Measurements from ENCODE around the gene UBE2D4. TPM values are rescaled to one million over a fixed set of nuclear protein-coding genes. Genes with fewer than 3 reads are reported as not detected.
A peak's percentile ranks its signal among the peaks of the same experiment; 100 is the strongest.

The UBE2D4 gene
- total RNA-seq, 1 donor from 2014 or later: 9.3 TPM

DNA sequence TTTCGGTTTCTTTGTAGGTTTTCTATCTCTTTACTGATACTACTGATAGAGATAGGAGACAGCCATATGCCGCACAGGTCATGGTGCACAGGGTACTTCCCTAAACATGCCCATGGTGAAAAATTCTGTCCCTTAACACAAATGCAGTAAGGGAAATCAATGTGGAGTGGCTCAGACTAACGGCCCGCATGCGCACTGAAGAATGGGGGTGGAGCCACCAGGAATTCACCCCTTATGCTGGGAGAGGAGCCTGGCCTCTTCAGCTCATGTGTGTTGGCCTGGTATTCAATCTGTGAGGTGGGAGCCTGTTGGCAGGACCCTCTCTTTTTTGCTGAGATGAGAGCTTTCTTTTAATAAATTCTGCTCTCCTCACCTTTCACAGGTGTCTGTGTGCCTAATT lies 11.4 kb upstream of the UBE2D4 start:
- TF ChIP-seq, protein P1, sequence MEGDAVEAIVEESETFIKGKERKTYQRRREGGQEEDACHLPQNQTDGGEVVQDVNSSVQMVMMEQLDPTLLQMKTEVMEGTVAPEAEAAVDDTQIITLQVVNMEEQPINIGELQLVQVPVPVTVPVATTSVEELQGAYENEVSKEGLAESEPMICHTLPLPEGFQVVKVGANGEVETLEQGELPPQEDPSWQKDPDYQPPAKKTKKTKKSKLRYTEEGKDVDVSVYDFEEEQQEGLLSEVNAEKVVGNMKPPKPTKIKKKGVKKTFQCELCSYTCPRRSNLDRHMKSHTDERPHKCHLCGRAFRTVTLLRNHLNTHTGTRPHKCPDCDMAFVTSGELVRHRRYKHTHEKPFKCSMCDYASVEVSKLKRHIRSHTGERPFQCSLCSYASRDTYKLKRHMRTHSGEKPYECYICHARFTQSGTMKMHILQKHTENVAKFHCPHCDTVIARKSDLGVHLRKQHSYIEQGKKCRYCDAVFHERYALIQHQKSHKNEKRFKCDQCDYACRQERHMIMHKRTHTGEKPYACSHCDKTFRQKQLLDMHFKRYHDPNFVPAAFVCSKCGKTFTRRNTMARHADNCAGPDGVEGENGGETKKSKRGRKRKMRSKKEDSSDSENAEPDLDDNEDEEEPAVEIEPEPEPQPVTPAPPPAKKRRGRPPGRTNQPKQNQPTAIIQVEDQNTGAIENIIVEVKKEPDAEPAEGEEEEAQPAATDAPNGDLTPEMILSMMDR (IDR thresholded peaks at IDR 0.05; ENCODE audit: unreplicated experiment): no peak
- no peaks in the 10 kb centered on the region for H3K27me3 Mint-ChIP-seq (ENCODE audit: unreplicated experiment)
- H3K9me3 Mint-ChIP-seq (ENCODE audit: unreplicated experiment): no peaks in the 10 kb centered on the region

DNA sequence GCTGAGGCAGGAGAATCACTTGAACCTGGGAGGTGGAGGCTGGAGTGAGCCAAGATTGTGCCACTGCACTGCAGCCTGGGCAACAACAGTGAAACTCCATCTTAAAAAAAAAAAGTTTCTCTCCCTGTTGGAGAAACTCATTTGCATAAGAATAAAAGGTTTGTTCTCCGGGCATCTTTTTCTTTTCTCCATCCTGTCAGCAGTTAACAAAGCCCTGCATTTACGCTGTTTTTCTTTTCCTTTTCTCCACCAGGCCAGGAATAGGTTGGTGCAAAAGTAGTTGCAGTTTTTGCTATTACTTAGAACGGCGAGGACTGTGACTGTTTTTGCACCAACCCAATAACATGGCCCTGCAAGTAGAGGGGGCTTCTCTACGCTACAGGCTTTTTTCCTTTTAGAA lies 10.3 kb upstream of the UBE2D4 start:
- Mint-ChIP-seq H3K36me3 (ENCODE audit: low read depth, unreplicated experiment) (peaks cover 4% of the 10 kb centered on the region), H3K4me1 (ENCODE audit: unreplicated experiment) (no peaks in the 10 kb centered on the region), H3K4me3 (ENCODE audit: unreplicated experiment) (no peak overlapping the region), H3K27me3 (ENCODE audit: unreplicated experiment) (no peaks in the 10 kb centered on the region), H3K27ac (ENCODE audit: unreplicated experiment) (no peak overlapping the region), H3K9me3 (ENCODE audit: unreplicated experiment) (no peaks in the 10 kb centered on the region)
- TF ChIP-seq, protein P1 (IDR thresholded peaks at IDR 0.05; ENCODE audit: unreplicated experiment): no peak
- no peak for DNase-seq (ENCODE audit: low spot score)

More for the DNA sequence above, 11.4 kb upstream of the UBE2D4 start:
- no peak for DNase-seq (ENCODE audit: low spot score)
- H3K4me3 Mint-ChIP-seq (ENCODE audit: unreplicated experiment): no peak overlapping the region
- H3K4me1 Mint-ChIP-seq (ENCODE audit: unreplicated experiment): no peaks in the 10 kb centered on the region
- no peak overlapping the region for H3K27ac Mint-ChIP-seq (ENCODE audit: unreplicated experiment)
- H3K36me3 Mint-ChIP-seq (ENCODE audit: low read depth, unreplicated experiment): peaks cover 4% of the 10 kb centered on the region

DNA sequence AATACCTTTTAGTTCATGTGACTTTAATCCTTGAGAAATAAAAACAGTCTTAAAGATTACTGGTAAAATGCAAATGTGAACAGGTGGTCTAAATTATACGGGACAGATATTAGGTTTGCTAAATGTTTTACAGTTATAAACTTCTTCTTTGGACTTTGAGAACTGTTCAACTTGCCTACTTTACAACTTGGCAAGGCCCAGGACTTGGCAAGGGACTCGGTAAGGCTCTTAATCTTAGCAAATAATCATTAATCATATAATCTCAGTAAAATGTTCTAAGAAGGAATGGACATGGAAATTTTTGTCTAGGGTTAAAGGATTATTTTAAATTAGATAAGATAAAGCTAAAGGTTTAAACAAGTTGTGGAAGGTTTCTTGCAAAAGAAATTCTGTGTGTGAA lies 4.8 kb upstream of the UBE2D4 start:
- no peaks in the 10 kb centered on the region for H3K9me3 Mint-ChIP-seq (ENCODE audit: unreplicated experiment)
- peaks cover 3% of the 10 kb centered on the region for H3K27me3 Mint-ChIP-seq (ENCODE audit: unreplicated experiment)
- peaks cover 3% of the 10 kb centered on the region for H3K4me1 Mint-ChIP-seq (ENCODE audit: unreplicated experiment)
- H3K36me3 Mint-ChIP-seq (ENCODE audit: low read depth, unreplicated experiment): no peaks in the 10 kb centered on the region
- H3K4me3 Mint-ChIP-seq (ENCODE audit: unreplicated experiment): no peak overlapping the region
- H3K27ac Mint-ChIP-seq (ENCODE audit: unreplicated experiment): no peak overlapping the region
- TF ChIP-seq, protein P1 (IDR thresholded peaks at IDR 0.05; ENCODE audit: unreplicated experiment): no peak
- DNase-seq (ENCODE audit: low spot score): no peak

DNA sequence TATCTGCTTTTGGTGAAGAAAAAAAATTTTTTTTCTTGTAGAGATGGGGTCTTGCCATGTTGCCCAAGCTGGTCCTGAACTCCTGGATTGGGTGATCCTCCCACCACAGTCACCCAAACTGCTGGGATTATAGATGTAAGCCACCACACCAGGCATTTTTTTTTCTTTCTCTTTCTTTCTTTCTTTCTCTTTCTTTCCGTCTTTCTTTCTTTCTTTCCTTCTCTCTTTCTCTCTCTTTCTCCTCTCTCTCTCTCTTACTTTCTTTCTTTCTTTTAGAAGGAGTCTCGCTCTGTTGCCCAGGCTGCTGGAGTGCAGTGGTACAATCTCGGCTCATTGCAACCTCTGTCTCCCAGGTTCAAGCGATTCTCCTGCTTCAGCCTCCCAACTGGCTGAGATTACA lies 3.5 kb upstream of the UBE2D4 start:
- H3K36me3 Mint-ChIP-seq (ENCODE audit: low read depth, unreplicated experiment): no peaks in the 10 kb centered on the region
- H3K27me3 Mint-ChIP-seq (ENCODE audit: unreplicated experiment): peaks cover 3% of the 10 kb centered on the region
- no peak overlapping the region for H3K27ac Mint-ChIP-seq (ENCODE audit: unreplicated experiment)
- TF ChIP-seq, protein P1 (IDR thresholded peaks at IDR 0.05; ENCODE audit: unreplicated experiment): no peak
- H3K4me1 Mint-ChIP-seq (ENCODE audit: unreplicated experiment): peaks cover 6% of the 10 kb centered on the region
- no peak for DNase-seq (ENCODE audit: low spot score)
- no peaks in the 10 kb centered on the region for H3K9me3 Mint-ChIP-seq (ENCODE audit: unreplicated experiment)
- no peak overlapping the region for H3K4me3 Mint-ChIP-seq (ENCODE audit: unreplicated experiment)

DNA sequence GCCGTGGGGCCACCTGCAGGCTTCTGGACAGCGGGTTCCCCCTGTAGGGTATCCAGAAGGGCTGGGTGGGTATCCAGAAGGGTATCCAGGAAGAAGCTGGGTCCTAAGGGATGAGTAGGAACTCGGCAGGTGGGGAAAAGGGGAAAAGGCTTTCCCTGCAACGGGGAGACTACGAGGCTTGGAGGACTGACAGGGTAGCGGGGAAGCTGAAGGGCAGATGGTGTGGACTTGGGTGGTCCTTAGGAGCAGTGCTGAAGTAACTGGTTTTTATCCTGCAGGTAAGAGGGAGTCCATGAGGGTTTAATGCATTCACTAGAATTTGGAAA lies 525 bp downstream of the UBE2D4 start:
- TF ChIP-seq, protein P1 (IDR thresholded peaks at IDR 0.05; ENCODE audit: unreplicated experiment): no peak
- Mint-ChIP-seq H3K27ac (ENCODE audit: unreplicated experiment) (no peak overlapping the region), H3K4me1 (ENCODE audit: unreplicated experiment) (peaks cover 6% of the 10 kb centered on the region), H3K27me3 (ENCODE audit: unreplicated experiment) (peaks cover 3% of the 10 kb centered on the region), H3K4me3 (ENCODE audit: unreplicated experiment) (peak overlapping the region; percentile 83), H3K9me3 (ENCODE audit: unreplicated experiment) (no peaks in the 10 kb centered on the region), H3K36me3 (ENCODE audit: low read depth, unreplicated experiment) (no peaks in the 10 kb centered on the region)
- no peak for DNase-seq (ENCODE audit: low spot score)

All from endothelial cell (in vitro differentiated cells).